Vein endothelial cell (primary cell): ENCODE results near the gene DBF4B. TPM values are rescaled to one million over a fixed set of nuclear protein-coding genes. Genes with fewer than 3 reads are reported as not detected.

ENCODE experiments used
- small RNA-seq: library from RNA; depleted of rRNA; stranded (forward); fragments of <200 nt; gene quantifications from one replicate; pipeline ENCODE3, GENCODE V24; 2012
- total RNA-seq: library from RNA; depleted of rRNA; stranded (reverse); fragments of >200 nt; gene quantifications from 2 replicates; pipeline ENCODE4 v1.2.3, GENCODE V29; 2012

DBF4B gene, protein sequence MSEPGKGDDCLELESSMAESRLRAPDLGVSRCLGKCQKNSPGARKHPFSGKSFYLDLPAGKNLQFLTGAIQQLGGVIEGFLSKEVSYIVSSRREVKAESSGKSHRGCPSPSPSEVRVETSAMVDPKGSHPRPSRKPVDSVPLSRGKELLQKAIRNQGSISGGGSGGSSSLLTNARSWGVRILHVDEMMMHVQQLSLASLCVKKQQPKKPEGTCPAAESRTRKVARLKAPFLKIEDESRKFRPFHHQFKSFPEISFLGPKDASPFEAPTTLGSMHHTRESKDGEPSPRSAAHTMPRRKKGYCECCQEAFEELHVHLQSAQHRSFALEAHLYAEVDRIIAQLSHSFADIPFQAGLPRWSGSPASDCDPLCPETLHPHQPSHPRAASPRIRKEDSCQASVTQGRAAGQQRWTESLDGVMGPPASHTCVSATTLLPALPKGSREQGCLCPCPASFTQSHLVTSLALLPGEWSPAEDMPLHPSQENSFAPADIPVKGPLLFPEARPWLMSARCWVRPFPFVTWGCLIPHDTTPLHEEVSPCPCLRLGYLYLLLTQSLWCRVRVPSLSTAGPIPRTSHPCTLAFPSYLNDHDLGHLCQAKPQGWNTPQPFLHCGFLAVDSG
- total RNA-seq = 4.6 and 5.6 TPM in 2 replicates

DNA sequence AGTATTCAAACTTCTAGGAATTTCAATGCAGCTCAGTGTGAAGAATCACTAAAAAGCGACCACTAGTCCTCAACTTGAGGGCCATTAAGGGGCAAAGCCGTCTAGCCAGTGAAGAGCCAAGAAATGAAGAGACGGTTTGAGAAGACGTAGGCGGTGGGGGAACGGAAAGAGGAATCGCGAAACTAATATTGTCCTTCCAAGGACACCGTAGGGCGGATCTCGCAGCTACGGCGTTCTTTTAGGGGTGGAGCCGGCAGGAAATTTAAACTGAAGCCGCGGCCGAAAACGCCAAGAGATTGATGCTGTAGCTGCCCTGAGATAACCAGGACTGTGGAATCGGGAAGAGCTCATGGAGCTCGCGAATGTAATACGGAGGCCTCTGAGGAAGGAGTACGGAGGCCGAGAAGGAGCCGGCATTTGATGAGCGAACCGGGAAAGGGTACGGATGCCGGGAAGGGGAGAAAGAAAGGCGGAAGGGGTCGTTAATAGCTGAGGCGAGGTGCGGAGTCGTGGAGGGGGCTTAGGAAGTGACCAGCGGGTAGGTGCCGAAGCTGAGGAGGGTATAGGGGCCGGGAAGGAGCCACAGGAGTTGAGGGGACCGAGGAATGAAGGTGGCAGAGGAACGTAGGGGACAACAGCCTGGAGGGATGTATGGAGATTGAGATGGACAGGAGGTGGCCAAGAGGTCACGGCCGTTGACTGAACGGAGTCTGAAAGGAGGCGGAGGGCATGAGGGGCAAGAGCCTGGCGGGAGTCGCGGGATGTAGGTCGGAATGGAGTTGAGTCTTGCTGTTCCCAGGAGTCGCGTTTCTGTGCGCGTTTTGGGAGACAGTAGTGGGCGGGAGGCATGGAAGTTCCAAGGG lies at the start of gene DBF4B:
TSS of gene DBF4B (plus strand) at position 265 of the 863 bp plus-strand sequence. CDS start at position 421, 156 bp downstream.

DNA sequence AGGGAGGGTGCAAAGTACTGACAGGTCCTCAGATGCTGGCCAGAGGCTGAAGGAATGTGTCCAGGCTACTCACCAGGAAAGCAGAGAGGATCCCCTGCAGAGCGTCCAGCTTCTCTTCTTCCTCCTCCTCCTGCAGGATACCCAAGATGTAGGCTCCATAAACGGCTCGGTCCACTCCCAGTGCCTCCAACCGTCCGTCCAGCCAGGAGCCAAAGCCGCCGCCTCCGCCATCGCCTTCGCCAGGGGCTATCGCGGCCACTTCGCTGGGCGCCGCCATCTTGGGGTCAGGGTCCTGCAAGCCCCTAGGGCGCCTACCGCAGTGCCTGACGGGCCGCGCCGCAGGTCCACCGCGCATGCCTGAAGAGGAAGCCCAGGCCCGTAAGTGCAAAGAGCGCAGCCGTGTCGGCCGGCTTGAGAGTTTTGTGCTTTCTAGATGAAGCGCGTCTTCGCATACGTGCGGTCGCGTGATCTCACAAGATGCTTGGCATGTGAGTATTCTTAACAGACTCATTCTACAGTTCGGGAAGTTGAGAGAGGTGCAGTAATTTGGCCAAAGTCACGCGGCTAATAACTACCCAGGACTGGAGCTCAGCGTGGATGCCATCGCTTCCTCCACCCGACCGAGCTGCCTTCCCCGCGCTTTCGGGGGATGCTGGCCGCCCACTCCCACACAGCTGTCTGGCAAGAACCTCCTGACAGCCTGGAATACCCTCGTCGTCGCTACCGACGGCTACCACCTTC lies 18.8 kb upstream of the DBF4B start, which contains the start of gene CCDC43:
TSS of gene CCDC43 (minus strand) at position 300 of the 741 bp plus-strand sequence. CDS start at position 277, 23 bp downstream.

DNA sequence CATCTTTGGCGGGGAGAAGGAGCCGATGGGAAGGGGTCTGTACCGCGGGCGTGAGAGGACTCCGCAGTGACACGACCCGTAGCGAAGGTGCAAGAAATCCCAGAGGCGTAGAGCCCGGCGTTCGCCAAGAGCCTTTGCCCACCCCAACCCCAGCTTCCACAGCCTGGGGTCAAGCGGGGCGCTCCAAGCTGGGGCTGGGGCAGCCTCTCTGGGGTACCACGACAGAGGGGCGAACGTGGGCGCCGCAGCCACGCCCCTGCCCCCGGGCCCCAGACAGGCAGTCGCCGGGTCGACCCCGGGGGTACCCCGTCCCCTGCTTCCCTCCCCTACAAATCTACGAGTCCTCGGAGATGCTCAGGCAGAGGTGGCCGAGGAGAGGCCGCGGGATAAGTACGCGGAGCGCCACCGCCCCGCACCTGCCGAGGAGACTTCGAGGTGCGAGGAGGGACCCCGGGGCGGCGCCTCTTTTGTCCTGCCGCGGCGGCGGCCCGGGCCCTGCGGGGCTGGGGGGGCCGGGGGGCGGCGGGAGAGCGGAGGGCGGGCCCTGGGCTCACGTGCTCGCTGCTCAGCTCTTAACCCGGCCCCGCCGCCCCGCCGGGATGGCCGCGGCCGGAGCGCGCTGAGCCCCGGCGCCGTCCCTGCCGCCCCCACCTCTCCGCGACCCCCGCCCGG lies 50.1 kb downstream of the DBF4B start, which contains the start of gene ADAM11:
TSS of gene ADAM11 (plus strand) at position 575 of the 672 bp plus-strand sequence. CDS start 212 bp downstream, outside the sequence.

Small RNAs within 50 kb of the gene (small RNA-seq; reads per million reads assigned to genes)
- not detected for gene RN7SL819P

Other genes starting within 250 kb of the DBF4B start
- gene GPATCH8, start 205.3 kb upstream of the DBF4B start, total RNA-seq = 20.9 and 28.8 TPM in 2 replicates
- 0.38 and 0.65 TPM in 2 replicates for gene FZD2, start 151.2 kb upstream of the DBF4B start, total RNA-seq
- 0.10 TPM in 1 of 2 replicates, not detected in the other for gene MEIOC, start 52.2 kb upstream of the DBF4B start, total RNA-seq
- gene CCDC43, start 18.9 kb upstream of the DBF4B start, total RNA-seq = 31.0 and 38.7 TPM in 2 replicates
- under 0.01 and 0.10 TPM in 2 replicates for gene ADAM11, start 50.3 kb downstream of the DBF4B start, total RNA-seq
- gene GJC1, start 121.6 kb downstream of the DBF4B start, total RNA-seq = 3.3 and 14.6 TPM in 2 replicates
- not detected in 2 replicates for gene HIGD1B, start 139.2 kb downstream of the DBF4B start, total RNA-seq
- 134 and 180 TPM in 2 replicates for gene EFTUD2, start 190.8 kb downstream of the DBF4B start, total RNA-seq
- gene GFAP, start 206.8 kb downstream of the DBF4B start, total RNA-seq = 0.86 TPM in 1 of 2 replicates, not detected in the other
- gene KIF18B, start 239.1 kb downstream of the DBF4B start, total RNA-seq = 4.2 and 8.8 TPM in 2 replicates